GM23248 (cell line): ENCODE measurements around the gene UCK2. TPM values are rescaled to one million over a fixed set of nuclear protein-coding genes. Genes with fewer than 3 reads are reported as not detected.

Experiments used
- DNase-seq: peaks from one replicate; pipeline ENCODE4 v3.0.0-alpha.2; 2015
- H2AFZ ChIP-seq: fragments of 200-600 bp; sonication (generic); 2 replicates; pipeline ENCODE4 v1.6.1; 2016; ENCODE audit warnings: antibody characterized with exemption
- H3F3A ChIP-seq: fragments of 200-600 bp; sonication (generic); 2 replicates; pipeline ENCODE4 v1.6.1; 2016; ENCODE audit warnings: mild to moderate bottlenecking, antibody characterized with exemption, mixed run types; ENCODE audit not compliant: insufficient read depth
- H3K27ac ChIP-seq: fragments of 200-600 bp; sonication (generic); 2 replicates; pipeline ENCODE4 v1.5.1; 2016; ENCODE audit warnings: mild to moderate bottlenecking
- H3K27me3 ChIP-seq: fragments of 200-600 bp; sonication (generic); replicated peaks from 2 replicates; pipeline ENCODE4 v1.6.1; 2016; ENCODE audit warnings: mild to moderate bottlenecking; ENCODE audit not compliant: insufficient read depth
- H3K36me3 ChIP-seq: fragments of 200-600 bp; sonication (generic); 2 replicates; pipeline ENCODE4 v1.6.1; 2016; ENCODE audit warnings: low read depth, mild to moderate bottlenecking
- H3K4me1 ChIP-seq: fragments of 200-600 bp; sonication (generic); 2 replicates; pipeline ENCODE4 v1.6.1; 2016; ENCODE audit warnings: mild to moderate bottlenecking; ENCODE audit not compliant: insufficient read depth
- H3K4me2 ChIP-seq: fragments of 200-600 bp; sonication (generic); one replicate; pipeline ENCODE4 v1.6.1; 2016; ENCODE audit warnings: mild to moderate bottlenecking; ENCODE audit not compliant: unreplicated experiment
- H3K4me3 ChIP-seq: fragments of 200-600 bp; sonication (generic); 2 replicates; pipeline ENCODE4 v1.5.1; 2016; ENCODE audit warnings: mild to moderate bottlenecking
- H3K79me2 ChIP-seq: fragments of 200-600 bp; sonication (generic); 2 replicates; pipeline ENCODE4 v1.6.1; 2016; ENCODE audit warnings: mild to moderate bottlenecking; ENCODE audit not compliant: insufficient read depth
- H3K9ac ChIP-seq: fragments of 200-600 bp; sonication (generic); 2 replicates; pipeline ENCODE4 v1.6.1; 2016; ENCODE audit warnings: mild to moderate bottlenecking
- H3K9me2 ChIP-seq: fragments of 200-600 bp; sonication (generic); 2 replicates; pipeline ENCODE4 v1.6.1; 2016; ENCODE audit warnings: mixed run types, mild to moderate bottlenecking, moderate library complexity; ENCODE audit not compliant: insufficient read depth
- H3K9me3 ChIP-seq: fragments of 200-600 bp; sonication (generic); one replicate; pipeline ENCODE4 v1.6.1; 2017; ENCODE audit warnings: low read depth
- H4K20me1 ChIP-seq: fragments of 200-600 bp; sonication (generic); 2 replicates; pipeline ENCODE4 v1.6.0; 2016; ENCODE audit not compliant: insufficient read depth
- EZH2 ChIP-seq: fragments of 200-600 bp; sonication (generic); IDR thresholded peaks from 2 replicates; pipeline ENCODE4 v1.6.1; 2018; ENCODE audit warnings: antibody characterized with exemption, mild to moderate bottlenecking; ENCODE audit not compliant: insufficient read depth, poor library complexity, severe bottlenecking
- EZH2phosphoT487 ChIP-seq: fragments of 200-600 bp; sonication (generic); IDR thresholded peaks from 2 replicates; pipeline ENCODE4 v1.6.1; 2018; ENCODE audit warnings: antibody characterized with exemption, moderate library complexity, mild to moderate bottlenecking, low read depth; ENCODE audit not compliant: insufficient read depth
- WGBS, 2 experiments: methylation state at CpG; one replicate each; pipeline ENCODE4 v1.1.6; 2015 to 2017; ENCODE audit warnings: low lambda C conversion rate in 2 of 2, low coverage in 1 of 2; ENCODE audit errors: missing lambda C conversion rate in 2 of 2; 5-methylcytosine and 5-hydroxymethylcytosine counted together
- in situ Hi-C: fragments of 300-500 bp; cut with MboI; formaldehyde crosslinking; loops from 2 replicates; pipeline ENCODE4 v1.15.0; 2020
- polyA plus RNA-seq: library from polyadenylated mRNA; unstranded; fragments of >200 nt; fragmentation: Nextera tagmentation; extraction: Ambion mirVana; gene quantifications from 2 replicates; pipeline ENCODE4 v1.2.1, GENCODE V29; 2016
- total RNA-seq: library from RNA; depleted of rRNA; stranded (reverse); fragments of >200 nt; shearing (Covaris generic); gene quantifications from 2 replicates; pipeline ENCODE4 v1.2.3, GENCODE V29; 2014

UCK2 gene
- total and polyA plus RNA-seq, 2 experiments from 2014 or later, result 78.2 to 81.9 TPM

DNA sequence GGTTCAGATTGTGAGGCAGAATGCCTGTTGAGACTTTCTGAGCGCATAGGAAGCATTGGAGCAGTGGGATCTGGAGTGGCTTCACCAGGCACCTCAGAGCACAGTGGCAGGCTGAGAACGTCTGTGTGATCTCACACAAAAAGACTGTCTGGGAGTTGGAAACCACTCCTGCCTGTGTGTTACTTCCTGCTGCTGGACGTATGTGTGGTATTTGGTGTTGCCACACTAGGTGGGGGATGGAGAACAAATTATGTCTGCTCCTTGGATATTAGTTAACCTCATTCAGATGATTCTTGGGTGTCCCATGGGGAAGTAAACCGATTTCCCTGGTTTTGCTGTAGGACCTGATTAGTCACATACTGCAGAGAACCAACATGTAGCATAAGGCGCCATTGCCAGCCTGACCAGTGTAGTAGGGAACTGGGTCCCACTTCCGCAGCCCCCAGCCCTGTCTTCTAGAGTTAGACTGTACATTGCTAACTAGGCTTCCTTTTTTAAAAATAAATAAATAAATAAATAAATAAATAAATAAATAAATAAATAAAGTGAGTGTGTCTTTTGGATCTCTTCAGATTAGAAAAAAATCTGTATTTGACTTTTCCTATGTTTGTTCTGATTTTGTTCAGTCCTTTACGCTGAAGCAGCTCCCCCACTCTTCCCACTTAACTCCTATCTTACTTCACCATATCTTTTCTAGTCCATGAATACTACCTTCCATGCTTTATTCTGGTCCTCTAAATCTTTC lies 26.9 kb downstream of the UCK2 start:
- H3K27me3 ChIP-seq, result no peaks in the 10 kb centered on the region
- H3K9ac ChIP-seq, result peak overlapping the region; percentile 74
- 49 to 56% methylated on average over 7 of the region's 7 CpGs for WGBS, 2 experiments
- H3K4me3 ChIP-seq, result peak overlapping the region; percentile 51
- H4K20me1 ChIP-seq, result no peaks in the 10 kb centered on the region
- peak overlapping the region; percentile 94 for H3K27ac ChIP-seq
- H3K9me3 ChIP-seq, result no peaks in the 10 kb centered on the region
- no peaks in the 10 kb centered on the region for H3K9me2 ChIP-seq
- TF ChIP-seq EZH2 (no peak), EZH2phosphoT487 (no peak)
- H3K4me1 ChIP-seq, result peaks cover 66% of the 10 kb centered on the region
- DNase-seq, result peak; percentile 93
- H3K36me3 ChIP-seq, result no peaks in the 10 kb centered on the region
- peaks cover 91% of the 10 kb centered on the region for H3K79me2 ChIP-seq
- no peak overlapping the region for H2AFZ ChIP-seq
- in situ Hi-C loops, result no loop called here
- peaks cover 55% of the 10 kb centered on the region for H3F3A ChIP-seq
- H3K4me2 ChIP-seq, result peak overlapping the region; percentile 68

DNA sequence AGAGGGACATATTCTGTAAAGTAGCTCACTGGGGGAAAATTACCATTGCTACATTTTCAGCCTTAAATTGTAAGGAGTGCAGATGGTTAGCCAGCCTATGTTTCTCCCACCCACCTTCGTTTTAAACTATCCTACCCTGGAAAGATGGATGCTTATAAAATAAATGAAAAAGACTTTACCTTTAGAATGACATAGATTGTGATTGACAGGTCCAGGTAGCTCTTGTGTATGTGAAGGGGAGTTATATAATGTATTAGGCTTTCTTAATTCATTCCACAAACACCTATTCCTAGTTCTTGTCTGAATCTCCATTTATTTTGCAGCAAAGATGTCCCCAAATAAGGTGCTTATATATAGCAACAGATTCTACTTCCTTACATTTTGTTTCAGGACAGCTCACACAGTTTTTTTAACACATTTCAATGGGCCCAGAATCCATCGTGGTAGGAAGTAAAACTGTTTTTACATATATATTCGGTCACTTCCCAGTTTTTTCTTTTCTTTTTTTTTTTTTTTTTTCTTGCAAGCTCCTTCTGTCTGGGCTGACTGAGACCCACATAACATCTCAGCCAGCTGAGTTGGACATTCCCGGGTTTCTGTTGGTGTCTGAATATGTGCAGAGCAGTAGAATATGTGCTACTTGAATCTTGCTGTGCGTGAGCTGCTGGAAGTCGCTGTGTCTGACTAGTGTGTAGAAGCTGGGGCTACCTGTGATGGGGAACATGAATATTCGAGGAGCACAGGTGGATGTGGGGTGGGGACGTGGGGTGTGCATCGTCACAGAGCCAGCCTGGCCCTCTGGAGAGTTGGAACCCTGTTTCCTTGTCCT lies 27.8 kb downstream of the UCK2 start:
- Histone ChIP-seq H3K4me2 (peak overlapping the region; percentile 68), H3K4me3 (no peak overlapping the region), H2AFZ (no peak overlapping the region), H3K36me3 (no peaks in the 10 kb centered on the region), H3K79me2 (peaks cover 91% of the 10 kb centered on the region), H4K20me1 (no peaks in the 10 kb centered on the region), H3K27ac (peak overlapping the region; percentile 94), H3K4me1 (peaks cover 75% of the 10 kb centered on the region), H3K9me2 (no peaks in the 10 kb centered on the region), H3K27me3 (no peaks in the 10 kb centered on the region), H3K9me3 (no peaks in the 10 kb centered on the region), H3K9ac (no peak overlapping the region), H3F3A (peaks cover 55% of the 10 kb centered on the region)
- WGBS, 2 experiments, result 98 to 99% methylated on average over 9 of the region's 9 CpGs
- DNase-seq, result no peak
- in situ Hi-C loops, result no loop called here
- TF ChIP-seq EZH2phosphoT487 (no peak), EZH2 (no peak)

DNA sequence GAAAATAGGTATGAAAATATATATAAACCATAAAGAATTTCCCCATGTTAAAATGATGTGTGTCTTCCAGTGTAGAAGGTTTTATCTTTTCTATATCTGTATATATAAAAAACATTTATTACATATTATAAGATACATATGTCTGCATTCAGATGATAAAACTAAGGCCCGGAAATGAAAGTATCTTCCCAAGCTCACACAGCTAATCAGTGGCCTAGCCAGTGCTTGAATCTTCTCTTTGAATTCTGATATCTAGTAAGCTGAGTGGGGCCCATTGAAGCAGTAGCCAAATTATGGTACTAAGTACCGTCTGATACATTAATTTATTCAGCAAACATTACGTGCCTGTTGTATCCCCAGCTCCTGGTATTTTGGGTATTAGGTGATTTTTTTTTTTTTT lies 28.6 kb downstream of the UCK2 start:
- no peak overlapping the region for H2AFZ ChIP-seq
- H3F3A ChIP-seq, result peaks cover 55% of the 10 kb centered on the region
- H3K9me2 ChIP-seq, result no peaks in the 10 kb centered on the region
- no peak overlapping the region for H3K4me3 ChIP-seq
- H4K20me1 ChIP-seq, result no peaks in the 10 kb centered on the region
- no peaks in the 10 kb centered on the region for H3K36me3 ChIP-seq
- peak overlapping the region; percentile 70 for H3K27ac ChIP-seq
- DNase-seq, result no peak
- peak overlapping the region; percentile 40; the same call in 1 of the 2 replicates for H3K9ac ChIP-seq
- no peaks in the 10 kb centered on the region for H3K9me3 ChIP-seq
- H3K4me1 ChIP-seq, result peaks cover 73% of the 10 kb centered on the region
- TF ChIP-seq EZH2phosphoT487, result no peak
- TF ChIP-seq EZH2, result no peak
- in situ Hi-C loops, result no loop called here
- 80 to 81% methylated on average over 3 of the region's 3 CpGs for WGBS, 2 experiments
- H3K4me2 ChIP-seq, result no peak overlapping the region
- no peaks in the 10 kb centered on the region for H3K27me3 ChIP-seq
- H3K79me2 ChIP-seq, result peaks cover 92% of the 10 kb centered on the region

DNA sequence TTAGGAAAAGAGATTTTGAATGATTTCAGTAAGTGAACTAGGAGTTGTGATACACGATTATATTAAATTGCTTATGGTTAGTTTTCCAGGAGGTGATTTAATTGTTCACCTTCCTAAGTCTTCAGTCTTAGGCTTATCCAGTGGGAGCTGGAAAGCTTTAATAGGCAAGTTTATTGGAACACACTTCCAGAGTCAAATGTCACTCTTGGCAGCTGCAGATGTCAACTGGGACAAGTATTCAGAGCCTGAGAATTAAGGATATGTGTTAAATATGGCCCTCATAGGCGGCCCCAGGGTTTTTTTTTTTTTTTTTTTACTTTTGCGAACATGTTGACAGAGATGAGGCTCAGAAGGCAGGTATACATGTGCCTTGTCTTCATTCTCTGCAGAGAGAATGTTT lies 29.2 kb downstream of the UCK2 start:
- no peak for TF ChIP-seq EZH2
- TF ChIP-seq EZH2phosphoT487, result no peak
- no peak overlapping the region; the same call in 1 of the 2 replicates for H3K4me3 ChIP-seq
- no peak overlapping the region for H2AFZ ChIP-seq
- H3K9me3 ChIP-seq, result no peaks in the 10 kb centered on the region
- H3K4me1 ChIP-seq, result peaks cover 67% of the 10 kb centered on the region
- in situ Hi-C loops, result no loop called here
- peak overlapping the region; percentile 69 for H3K4me2 ChIP-seq
- no peaks in the 10 kb centered on the region for H3K9me2 ChIP-seq
- DNase-seq, result no peak
- 29 to 41% methylated on average over 3 of the region's 3 CpGs for WGBS, 2 experiments
- no peaks in the 10 kb centered on the region for H3K27me3 ChIP-seq
- H3K9ac ChIP-seq, result peak overlapping the region; percentile 40; the same call in 1 of the 2 replicates
- H4K20me1 ChIP-seq, result no peaks in the 10 kb centered on the region
- H3F3A ChIP-seq, result peaks cover 50% of the 10 kb centered on the region
- H3K27ac ChIP-seq, result peak overlapping the region; percentile 70
- peaks cover 91% of the 10 kb centered on the region for H3K79me2 ChIP-seq
- H3K36me3 ChIP-seq, result no peaks in the 10 kb centered on the region
